ENCODE results near the gene HSPB9.

DNA sequence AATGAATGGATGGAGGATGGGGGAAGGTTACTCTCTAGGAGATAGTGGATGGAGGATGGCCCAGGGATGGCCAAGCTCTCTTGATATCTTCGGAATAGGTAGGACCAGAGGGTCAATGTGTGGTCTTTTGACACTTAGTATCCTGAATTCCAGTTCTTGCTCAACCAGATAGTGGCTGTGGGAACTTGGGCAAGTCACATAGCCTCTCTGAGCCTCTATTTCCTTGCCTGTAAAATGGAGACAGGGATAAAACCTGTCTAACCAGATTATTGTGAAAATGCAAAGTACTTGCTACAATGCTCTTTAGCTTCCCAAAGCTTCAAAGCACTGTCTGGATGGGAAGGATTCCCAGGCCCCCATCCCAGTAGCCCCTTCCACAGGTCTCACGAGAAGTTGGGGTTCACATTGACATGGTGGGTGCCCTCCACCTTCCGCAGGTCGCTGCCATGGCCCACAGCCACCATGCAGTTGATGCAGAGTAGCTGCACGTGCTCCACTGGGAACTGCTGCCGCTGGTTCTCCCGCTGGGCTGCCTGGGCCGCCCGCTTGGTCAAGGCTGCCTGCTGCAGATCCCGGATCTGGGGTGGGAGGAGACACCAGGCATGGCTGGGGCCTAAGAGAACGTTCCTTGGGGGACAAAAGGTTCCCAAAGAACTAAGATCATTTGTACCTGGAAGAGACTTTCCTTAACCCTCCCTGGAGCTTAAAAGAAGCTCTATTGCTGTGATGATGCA, 19.2 kb upstream of the HSPB9 start:
- TF ChIP-seq, protein P1, sequence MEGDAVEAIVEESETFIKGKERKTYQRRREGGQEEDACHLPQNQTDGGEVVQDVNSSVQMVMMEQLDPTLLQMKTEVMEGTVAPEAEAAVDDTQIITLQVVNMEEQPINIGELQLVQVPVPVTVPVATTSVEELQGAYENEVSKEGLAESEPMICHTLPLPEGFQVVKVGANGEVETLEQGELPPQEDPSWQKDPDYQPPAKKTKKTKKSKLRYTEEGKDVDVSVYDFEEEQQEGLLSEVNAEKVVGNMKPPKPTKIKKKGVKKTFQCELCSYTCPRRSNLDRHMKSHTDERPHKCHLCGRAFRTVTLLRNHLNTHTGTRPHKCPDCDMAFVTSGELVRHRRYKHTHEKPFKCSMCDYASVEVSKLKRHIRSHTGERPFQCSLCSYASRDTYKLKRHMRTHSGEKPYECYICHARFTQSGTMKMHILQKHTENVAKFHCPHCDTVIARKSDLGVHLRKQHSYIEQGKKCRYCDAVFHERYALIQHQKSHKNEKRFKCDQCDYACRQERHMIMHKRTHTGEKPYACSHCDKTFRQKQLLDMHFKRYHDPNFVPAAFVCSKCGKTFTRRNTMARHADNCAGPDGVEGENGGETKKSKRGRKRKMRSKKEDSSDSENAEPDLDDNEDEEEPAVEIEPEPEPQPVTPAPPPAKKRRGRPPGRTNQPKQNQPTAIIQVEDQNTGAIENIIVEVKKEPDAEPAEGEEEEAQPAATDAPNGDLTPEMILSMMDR (IDR thresholded peaks at IDR 0.05) = no peak
- TF ChIP-seq POLR2A (IDR thresholded peaks at IDR 0.05) = no peak

All from transverse colon (tissue), 3 donors.